Measurements from ENCODE around the gene FUT4. TPM values are rescaled to one million over a fixed set of nuclear protein-coding genes. Genes with fewer than 3 reads are reported as not detected.
"Not testable (repeated sequence)": the region's sequence is repeated elsewhere in the genome, so short reads cannot be mapped to it uniquely, and the experiment has no call there.

Gene FUT4
- total and polyA plus RNA-seq, 2 donors from 2014 or later, result 1.2 to 9.5 TPM

DNA sequence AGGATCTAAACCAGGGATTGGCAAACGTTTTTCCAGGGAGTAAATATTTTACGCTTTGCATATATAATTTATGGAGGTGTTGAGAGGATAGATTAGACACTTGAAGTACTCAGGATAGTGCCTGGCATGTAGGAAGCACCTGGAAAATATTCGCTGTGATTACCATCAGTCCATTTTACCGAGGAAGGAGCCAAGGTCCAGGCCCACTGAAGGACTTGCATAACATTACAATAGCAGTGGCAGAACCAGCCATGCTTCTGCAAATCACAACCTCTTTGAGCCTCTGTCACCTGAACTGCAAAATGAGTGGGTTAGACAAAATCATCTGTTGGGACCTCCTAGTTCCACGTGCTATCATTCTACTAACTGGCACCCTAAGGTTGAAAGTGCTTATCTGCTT, 5.4 kb downstream of the FUT4 start:
- H3K27me3 ChIP-seq (ENCODE audit: control insufficient read depth, insufficient read depth, low read length), result no peaks in the 10 kb centered on the region
- FAIRE-seq, result no peak

GRCh38 chr11:94550513-94550912, 6.8 kb downstream of the FUT4 start:
- TF ChIP-seq CTCF (IDR thresholded peaks at IDR 0.05; ENCODE audit: borderline replicate concordance, extremely low read depth, insufficient read depth), result no peak
- Histone ChIP-seq H3K9ac (ENCODE audit: low read length in 3 of 3) (no peak overlapping the region), H3K9me3 (ENCODE audit: control insufficient read depth in 2 of 3, insufficient read depth in 1 of 3, low read length in 3 of 3) (no peaks in the 10 kb centered on the region), H3K36me3 (ENCODE audit: control insufficient read depth in 2 of 3, insufficient read depth in 3 of 3, low read length in 3 of 3) (no peaks in the 10 kb centered on the region), H3K27me3 (ENCODE audit: control insufficient read depth, insufficient read depth, low read length) (no peaks in the 10 kb centered on the region), H3K4me3 (ENCODE audit: low read length in 3 of 3) (no peak overlapping the region), H3K27ac (ENCODE audit: low read depth in 2 of 2, low read length in 2 of 2) (no peak overlapping the region), H3K4me1 (ENCODE audit: control insufficient read depth in 2 of 3, insufficient read depth in 2 of 3, low read depth in 1 of 3, low read length in 3 of 3) (peaks cover 0 to 2% (median 0%) of the 10 kb centered on the region in 3 donors)
- FAIRE-seq (no peak), DNase-seq (no peak)
- intact Hi-C loops (cut with DNase I), result no loop called here

More for the DNA sequence above, 5.4 kb downstream of the FUT4 start:
- Histone ChIP-seq H3K4me1 (ENCODE audit: control insufficient read depth in 2 of 3, insufficient read depth in 2 of 3, low read depth in 1 of 3, low read length in 3 of 3) (peaks cover 0 to 6% (median 0%) of the 10 kb centered on the region in 3 donors), H3K36me3 (ENCODE audit: control insufficient read depth in 2 of 3, insufficient read depth in 3 of 3, low read length in 3 of 3) (no peaks in the 10 kb centered on the region), H3K27ac (ENCODE audit: low read depth in 2 of 2, low read length in 2 of 2) (no peak overlapping the region), H3K9ac (ENCODE audit: low read length in 3 of 3) (no peak overlapping the region), H3K9me3 (ENCODE audit: control insufficient read depth in 2 of 3, insufficient read depth in 1 of 3, low read length in 3 of 3) (no peaks in the 10 kb centered on the region), H3K4me3 (ENCODE audit: low read length in 3 of 3) (no peak overlapping the region)
- DNase-seq, result no peak
- no peak for TF ChIP-seq CTCF (IDR thresholded peaks at IDR 0.05; ENCODE audit: borderline replicate concordance, extremely low read depth, insufficient read depth)
- intact Hi-C loops (cut with DNase I), result no loop called here

- H3K9ac ChIP-seq (ENCODE audit: low read length in 3 of 3), result no peak overlapping the region
- no peaks in the 10 kb centered on the region for H3K9me3 ChIP-seq (ENCODE audit: control insufficient read depth in 2 of 3, insufficient read depth in 1 of 3, low read length in 3 of 3)
- H3K27ac ChIP-seq (ENCODE audit: low read depth in 2 of 2, low read length in 2 of 2), result no peak overlapping the region
- H3K4me1 ChIP-seq (ENCODE audit: control insufficient read depth in 2 of 3, insufficient read depth in 2 of 3, low read depth in 1 of 3, low read length in 3 of 3), result peaks cover 0 to 2% (median 0%) of the 10 kb centered on the region in 3 donors
- H3K4me3 ChIP-seq (ENCODE audit: low read length in 3 of 3), result no peak overlapping the region
- no peak for FAIRE-seq
- no peak for TF ChIP-seq CTCF (IDR thresholded peaks at IDR 0.05; ENCODE audit: borderline replicate concordance, extremely low read depth, insufficient read depth)
- DNase-seq, result no peak
- intact Hi-C loops (cut with DNase I), result no loop called here
- H3K36me3 ChIP-seq (ENCODE audit: control insufficient read depth in 2 of 3, insufficient read depth in 3 of 3, low read length in 3 of 3), result no peaks in the 10 kb centered on the region
- no peaks in the 10 kb centered on the region for H3K27me3 ChIP-seq (ENCODE audit: control insufficient read depth, insufficient read depth, low read length)
Observed at GRCh38 chr11:94553938-94554337, 10.2 kb downstream of the FUT4 start.

DNA sequence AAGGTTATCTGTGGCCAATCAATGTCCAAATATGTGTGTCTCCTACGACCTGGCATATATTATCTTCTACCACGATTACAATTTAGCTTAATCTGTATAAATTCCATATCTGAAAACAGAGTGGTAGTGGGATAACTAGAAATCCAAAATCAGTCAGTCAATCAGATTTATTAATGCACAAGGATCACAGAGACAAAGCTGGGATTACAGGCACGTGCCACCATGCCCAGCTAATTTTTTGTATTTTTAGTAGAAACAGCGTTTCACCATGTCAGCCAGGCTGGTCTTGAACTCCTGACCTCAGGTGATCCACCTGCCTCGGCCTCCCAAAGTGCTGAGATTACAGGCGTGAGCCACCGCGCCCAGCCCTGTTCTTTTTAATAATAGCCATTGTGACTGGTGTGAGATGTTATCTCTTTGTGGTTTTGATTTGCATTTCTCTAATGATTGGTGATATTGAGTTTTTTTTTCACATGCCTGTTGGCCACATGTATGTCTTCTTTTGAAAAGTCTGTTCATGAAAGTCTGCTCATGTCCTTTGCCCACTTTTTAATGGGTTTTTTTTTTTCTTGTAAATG, 12.1 kb downstream of the FUT4 start:
- FAIRE-seq; DNase-seq; H3K27ac ChIP-seq (ENCODE audit: low read depth in 2 of 2, low read length in 2 of 2); H3K4me1 ChIP-seq (ENCODE audit: control insufficient read depth in 2 of 3, insufficient read depth in 2 of 3, low read depth in 1 of 3, low read length in 3 of 3); H3K9me3 ChIP-seq (ENCODE audit: control insufficient read depth in 2 of 3, insufficient read depth in 1 of 3, low read length in 3 of 3); H3K9ac ChIP-seq (ENCODE audit: low read length in 3 of 3); H3K27me3 ChIP-seq (ENCODE audit: control insufficient read depth, insufficient read depth, low read length); H3K4me3 ChIP-seq (ENCODE audit: low read length in 3 of 3); H3K36me3 ChIP-seq (ENCODE audit: control insufficient read depth in 2 of 3, insufficient read depth in 3 of 3, low read length in 3 of 3); intact Hi-C loops (cut with DNase I): not testable (repeated sequence)
